T-helper 22 cell (primary cell): Measurements from ENCODE around the gene PRR19.
A peak's percentile ranks its signal among the peaks of the same experiment; 100 is the strongest.

Experiments used
- DNase-seq: peaks from one replicate; pipeline ENCODE4 v3.0.0-alpha.2; 2020; ENCODE audit warnings: low read depth

Gene PRR19

GRCh38 chr19:42271045-42271419 lies 30.9 kb upstream of the PRR19 start:
- no peak for DNase-seq

GRCh38 chr19:42271861-42272534 lies 29.9 kb upstream of the PRR19 start:
- DNase-seq: no peak

GRCh38 chr19:42272535-42272897 lies 29.4 kb upstream of the PRR19 start:
- no peak for DNase-seq

GRCh38 chr19:42272989-42273406 lies 28.9 kb upstream of the PRR19 start:
- no peak for DNase-seq

- DNase-seq: no peak
Observed at GRCh38 chr19:42273407-42274064, 28.4 kb upstream of the PRR19 start.

GRCh38 chr19:42274065-42274682 lies 27.8 kb upstream of the PRR19 start:
- DNase-seq: no peak

- no peak for DNase-seq
Observed at GRCh38 chr19:42275103-42275502, 26.8 kb upstream of the PRR19 start.

GRCh38 chr19:42275517-42275916 lies 26.4 kb upstream of the PRR19 start:
- no peak for DNase-seq

GRCh38 chr19:42276284-42276683 lies 25.6 kb upstream of the PRR19 start:
- DNase-seq: no peak

GRCh38 chr19:42276821-42277220 lies 25.1 kb upstream of the PRR19 start:
- no peak for DNase-seq

- no peak for DNase-seq
Observed at GRCh38 chr19:42277821-42278451, 24.0 kb upstream of the PRR19 start.

GRCh38 chr19:42278452-42279154 lies 23.3 kb upstream of the PRR19 start:
- DNase-seq: no peak

- no peak for DNase-seq
Observed at GRCh38 chr19:42279155-42279901, 22.6 kb upstream of the PRR19 start.

GRCh38 chr19:42279902-42280814 lies 21.8 kb upstream of the PRR19 start:
- DNase-seq: peak; percentile 84

GRCh38 chr19:42280815-42281145 lies 21.2 kb upstream of the PRR19 start:
- DNase-seq: no peak

GRCh38 chr19:42281146-42281826 lies 20.6 kb upstream of the PRR19 start:
- no peak for DNase-seq

- no peak for DNase-seq
Observed at GRCh38 chr19:42281827-42282762, 19.8 kb upstream of the PRR19 start.

- DNase-seq: no peak
Observed at GRCh38 chr19:42282819-42283187, 19.1 kb upstream of the PRR19 start.
